OCI-LY3 (cell line): ENCODE results near the gene FOXJ2.
"Not testable (repeated sequence)": the region's sequence is repeated elsewhere in the genome, so short reads cannot be mapped to it uniquely, and the experiment has no call there.

ENCODE experiments used
- EZH2phosphoT487 ChIP-seq: fragments of 200-600 bp; shearing (Covaris generic); IDR thresholded peaks from 2 replicates; pipeline ENCODE4 v1.6.1; 2018; ENCODE audit warnings: antibody characterized with exemption, mixed run types, low read depth
- TF ChIP-seq, protein P1 (sequence below): fragments of 200-600, 300-600 bp; sonication (generic); IDR thresholded peaks from 2 replicates; pipeline ENCODE4 v1.5.1; 2014; ENCODE audit warnings: antibody characterized with exemption, low read length, low read depth

DNA sequence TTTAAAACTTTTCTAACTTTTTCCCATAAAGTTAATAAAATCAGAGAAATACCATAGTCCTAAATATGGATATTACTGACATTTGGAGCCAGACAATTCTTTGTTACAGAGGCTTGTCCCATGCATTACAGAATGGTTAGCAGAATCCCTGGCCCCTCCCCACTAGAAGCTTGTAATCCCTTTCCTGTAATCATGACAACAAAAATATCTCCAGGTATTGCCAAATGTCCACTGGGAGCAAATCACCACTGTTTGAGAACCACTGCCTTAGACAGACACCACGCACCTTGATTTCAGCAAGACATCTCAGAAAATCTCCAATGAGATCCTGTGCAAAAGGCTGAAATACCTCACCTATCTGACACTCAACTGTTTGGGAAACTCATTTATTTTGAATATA is 49.1 kb upstream of the FOXJ2 start:
- TF ChIP-seq, protein P1, sequence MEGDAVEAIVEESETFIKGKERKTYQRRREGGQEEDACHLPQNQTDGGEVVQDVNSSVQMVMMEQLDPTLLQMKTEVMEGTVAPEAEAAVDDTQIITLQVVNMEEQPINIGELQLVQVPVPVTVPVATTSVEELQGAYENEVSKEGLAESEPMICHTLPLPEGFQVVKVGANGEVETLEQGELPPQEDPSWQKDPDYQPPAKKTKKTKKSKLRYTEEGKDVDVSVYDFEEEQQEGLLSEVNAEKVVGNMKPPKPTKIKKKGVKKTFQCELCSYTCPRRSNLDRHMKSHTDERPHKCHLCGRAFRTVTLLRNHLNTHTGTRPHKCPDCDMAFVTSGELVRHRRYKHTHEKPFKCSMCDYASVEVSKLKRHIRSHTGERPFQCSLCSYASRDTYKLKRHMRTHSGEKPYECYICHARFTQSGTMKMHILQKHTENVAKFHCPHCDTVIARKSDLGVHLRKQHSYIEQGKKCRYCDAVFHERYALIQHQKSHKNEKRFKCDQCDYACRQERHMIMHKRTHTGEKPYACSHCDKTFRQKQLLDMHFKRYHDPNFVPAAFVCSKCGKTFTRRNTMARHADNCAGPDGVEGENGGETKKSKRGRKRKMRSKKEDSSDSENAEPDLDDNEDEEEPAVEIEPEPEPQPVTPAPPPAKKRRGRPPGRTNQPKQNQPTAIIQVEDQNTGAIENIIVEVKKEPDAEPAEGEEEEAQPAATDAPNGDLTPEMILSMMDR, result not testable (repeated sequence)
- TF ChIP-seq EZH2phosphoT487, result not testable (repeated sequence)
